Measurements from ENCODE around the gene RNASE11. TPM values are rescaled to one million over a fixed set of nuclear protein-coding genes. Genes with fewer than 3 reads are reported as not detected.
"Not testable (repeated sequence)": the region's sequence is repeated elsewhere in the genome, so short reads cannot be mapped to it uniquely, and the experiment has no call there.

Gene RNASE11
- total RNA-seq, 2 donors from 2014 or later, result not detected

GRCh38 chr14:20607617-20608016, 19.8 kb upstream of the RNASE11 start:
- no peak overlapping the region for H3K27ac Mint-ChIP-seq
- peak overlapping the region; percentile 5 for H3K4me3 Mint-ChIP-seq
- peaks cover 8% of the 10 kb centered on the region for H3K4me1 Mint-ChIP-seq
- no peaks in the 10 kb centered on the region for H3K27me3 Mint-ChIP-seq
- no peaks in the 10 kb centered on the region for H3K9me3 Mint-ChIP-seq
- no peaks in the 10 kb centered on the region for H3K36me3 Mint-ChIP-seq (ENCODE audit: low read depth)
- ATAC-seq (replicated peaks), result peak; percentile 36

DNA sequence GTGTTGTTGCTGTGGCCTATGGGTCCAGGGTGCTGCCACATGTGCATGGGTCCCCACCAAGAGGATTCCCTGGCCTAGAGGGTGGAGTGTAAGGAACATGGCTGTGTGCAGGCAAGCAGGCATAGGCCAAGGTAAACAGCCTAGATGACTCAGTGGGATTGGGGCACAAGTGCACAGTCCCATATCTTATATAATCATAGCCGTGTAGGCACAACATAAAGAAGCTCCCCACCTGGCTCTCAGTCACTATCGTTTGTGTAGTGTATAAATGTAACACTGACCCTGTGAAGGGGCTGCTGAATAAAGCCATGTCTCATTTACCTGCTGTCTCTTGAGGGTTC, 19.1 kb upstream of the RNASE11 start:
- no peak overlapping the region for H3K27ac Mint-ChIP-seq
- no peak overlapping the region for H3K4me3 Mint-ChIP-seq
- H3K9me3 Mint-ChIP-seq, result no peaks in the 10 kb centered on the region
- ATAC-seq (replicated peaks), result no peak
- no peaks in the 10 kb centered on the region for H3K36me3 Mint-ChIP-seq (ENCODE audit: low read depth)
- peaks cover 8% of the 10 kb centered on the region for H3K4me1 Mint-ChIP-seq
- H3K27me3 Mint-ChIP-seq, result no peaks in the 10 kb centered on the region

DNA sequence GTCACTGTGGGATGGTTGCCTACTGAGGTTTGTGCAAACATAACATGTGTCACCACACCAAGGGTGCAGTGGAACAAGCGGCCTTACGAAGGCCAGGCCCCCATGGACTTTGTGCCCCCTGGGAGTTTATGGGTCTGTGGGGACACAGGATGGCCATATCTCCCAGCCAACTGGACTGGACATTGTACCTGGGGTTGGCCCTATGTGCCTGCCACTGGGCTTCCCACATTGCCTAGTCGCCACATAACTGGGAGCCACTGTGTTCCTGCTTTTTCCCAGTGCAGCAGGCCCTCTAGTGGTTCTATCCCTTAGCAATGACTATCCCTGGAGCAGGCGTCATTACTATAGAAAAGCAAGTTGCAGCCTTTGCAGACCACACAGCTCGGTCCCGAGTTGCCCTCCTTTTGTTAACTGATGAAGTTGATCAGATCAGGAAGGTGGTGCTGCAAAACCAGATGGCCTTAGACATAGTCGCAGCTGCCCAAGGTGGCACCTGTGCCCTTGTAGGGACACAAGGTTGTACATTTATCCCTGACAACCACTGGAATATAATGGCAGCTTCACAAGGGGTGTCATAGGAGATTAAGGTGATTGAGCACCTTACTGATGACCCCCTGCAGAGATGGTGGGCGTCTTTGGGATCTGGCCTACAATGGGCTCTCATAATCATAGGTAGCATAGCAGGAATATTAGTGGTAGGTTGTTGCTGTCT, 18.5 kb upstream of the RNASE11 start:
- no peaks in the 10 kb centered on the region for H3K27me3 Mint-ChIP-seq
- ATAC-seq (replicated peaks), result no peak
- peaks cover 8% of the 10 kb centered on the region for H3K4me1 Mint-ChIP-seq
- no peaks in the 10 kb centered on the region for H3K36me3 Mint-ChIP-seq (ENCODE audit: low read depth)
- H3K4me3 Mint-ChIP-seq, result no peak overlapping the region
- no peak overlapping the region for H3K27ac Mint-ChIP-seq
- no peaks in the 10 kb centered on the region for H3K9me3 Mint-ChIP-seq

DNA sequence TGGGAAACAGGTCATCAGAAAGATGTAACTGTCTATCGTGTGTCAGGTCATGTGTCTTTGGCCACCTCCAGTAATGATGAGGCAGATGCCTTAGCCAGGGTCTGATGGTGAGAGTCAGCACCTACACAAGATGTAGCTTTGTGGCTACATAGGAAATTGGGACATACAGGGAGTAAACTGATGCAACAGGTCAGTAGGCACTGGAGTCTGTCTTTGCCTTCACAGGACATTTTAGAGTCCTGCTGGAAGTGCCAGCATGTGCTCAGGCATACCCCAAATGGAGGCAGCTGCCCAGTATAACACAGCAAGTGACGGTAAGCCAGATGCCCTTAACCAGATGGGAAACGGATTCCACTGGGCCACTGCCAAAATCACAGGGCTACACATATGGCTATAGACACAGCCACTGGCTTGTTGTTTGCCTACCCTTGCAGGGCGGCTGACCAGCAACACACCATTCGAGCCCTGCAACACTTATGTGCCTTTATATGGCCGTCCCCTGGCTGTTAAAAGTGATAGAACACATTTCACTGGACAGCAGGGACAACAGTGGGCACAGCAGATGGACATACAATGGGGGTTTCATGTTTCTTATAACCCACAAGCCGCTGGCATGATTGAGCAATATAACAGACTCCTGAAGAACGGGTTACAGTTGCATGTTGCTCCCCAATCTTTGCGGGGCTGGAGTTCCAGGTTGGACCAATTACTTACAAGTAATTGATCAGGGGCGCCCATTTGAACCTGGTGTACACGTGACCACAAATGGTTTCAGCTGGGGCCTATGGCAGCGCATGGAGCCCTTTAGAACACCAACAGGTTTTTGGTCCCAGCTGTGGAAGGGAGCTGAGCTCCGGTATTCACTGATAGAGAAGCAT, 16.3 kb upstream of the RNASE11 start:
- no peak for ATAC-seq (replicated peaks)

DNA sequence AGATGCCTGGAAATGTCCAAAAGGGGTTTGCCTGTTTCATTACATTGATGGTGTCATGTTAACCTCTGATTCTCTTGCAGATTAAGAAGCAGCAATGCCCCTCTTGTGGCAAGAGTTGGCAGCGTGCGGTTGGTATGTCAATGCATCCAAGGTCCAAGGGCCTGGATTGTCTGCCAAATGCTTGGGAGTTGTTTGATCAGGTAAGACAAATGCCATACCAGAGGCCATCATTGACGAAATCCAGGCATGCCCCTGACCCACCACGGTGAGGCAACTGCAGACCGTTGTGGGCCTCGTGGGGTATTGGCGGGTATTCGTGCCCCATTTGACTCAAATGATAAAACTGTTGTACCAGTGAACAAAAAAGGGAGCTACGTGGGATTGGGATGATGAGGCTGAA, 14.8 kb upstream of the RNASE11 start:
- H3K4me3 Mint-ChIP-seq, result no peak overlapping the region
- no peaks in the 10 kb centered on the region for H3K36me3 Mint-ChIP-seq (ENCODE audit: low read depth)
- H3K27me3 Mint-ChIP-seq, result no peaks in the 10 kb centered on the region
- no peak for ATAC-seq (replicated peaks)
- H3K27ac Mint-ChIP-seq, result no peak overlapping the region
- peaks cover 5% of the 10 kb centered on the region for H3K4me1 Mint-ChIP-seq
- no peaks in the 10 kb centered on the region for H3K9me3 Mint-ChIP-seq

More for the DNA sequence above, 16.3 kb upstream of the RNASE11 start:
- Mint-ChIP-seq H3K4me3 (no peak overlapping the region), H3K4me1 (peaks cover 8% of the 10 kb centered on the region), H3K27ac (no peak overlapping the region), H3K36me3 (ENCODE audit: low read depth) (no peaks in the 10 kb centered on the region), H3K9me3 (no peaks in the 10 kb centered on the region), H3K27me3 (no peaks in the 10 kb centered on the region)

GRCh38 chr14:20601522-20601921, 13.7 kb upstream of the RNASE11 start:
- Mint-ChIP-seq H3K4me3 (no peak overlapping the region), H3K9me3 (no peaks in the 10 kb centered on the region), H3K36me3 (ENCODE audit: low read depth) (no peaks in the 10 kb centered on the region), H3K4me1 (no peaks in the 10 kb centered on the region), H3K27me3 (no peaks in the 10 kb centered on the region), H3K27ac (no peak overlapping the region)
- ATAC-seq (replicated peaks), result no peak

DNA sequence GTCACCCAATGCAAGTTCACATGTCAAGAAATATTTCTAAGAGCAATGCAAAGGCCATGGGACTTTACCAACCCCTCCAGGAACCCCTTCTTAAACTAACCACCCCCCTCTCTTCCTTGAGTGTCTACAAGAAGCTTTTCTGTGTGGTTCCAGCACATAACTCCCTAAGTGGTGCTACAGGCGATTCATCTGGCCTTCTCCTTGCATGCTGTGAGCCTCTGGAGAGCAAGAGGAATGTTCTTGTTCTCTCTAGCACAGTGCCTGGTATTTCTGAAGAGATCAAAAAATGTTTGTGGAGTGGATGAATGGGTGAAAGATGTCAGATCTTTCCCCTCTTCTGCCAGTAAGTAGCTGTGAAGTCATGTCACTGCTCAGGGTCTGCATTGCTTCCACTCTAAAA, 9.3 kb upstream of the RNASE11 start:
- H3K9me3 Mint-ChIP-seq, result no peaks in the 10 kb centered on the region
- H3K27ac Mint-ChIP-seq, result no peak overlapping the region
- no peak overlapping the region for H3K4me3 Mint-ChIP-seq
- no peaks in the 10 kb centered on the region for H3K4me1 Mint-ChIP-seq
- H3K36me3 Mint-ChIP-seq (ENCODE audit: low read depth), result no peaks in the 10 kb centered on the region
- no peak for ATAC-seq (replicated peaks)
- H3K27me3 Mint-ChIP-seq, result no peaks in the 10 kb centered on the region

DNA sequence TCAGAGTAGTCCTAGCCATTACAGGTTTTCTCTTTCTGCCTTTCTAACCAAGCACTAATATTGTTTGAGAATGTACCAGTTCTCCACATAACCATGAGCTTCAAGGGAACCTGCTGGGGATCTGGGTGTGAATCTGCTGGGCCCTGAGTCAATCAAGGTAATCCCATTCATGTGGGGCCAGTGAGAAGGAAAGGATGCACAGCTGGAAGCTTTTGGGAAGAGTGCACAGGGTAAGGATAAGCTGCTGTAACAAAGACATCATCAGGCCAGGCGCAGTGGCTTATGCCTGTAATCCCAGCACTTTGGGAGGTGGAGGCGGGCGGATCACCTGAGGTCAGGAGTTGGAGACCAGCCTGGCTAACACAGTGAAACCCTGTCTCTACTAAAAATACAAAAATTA, 7.9 kb upstream of the RNASE11 start:
- ATAC-seq (replicated peaks); H3K27me3 Mint-ChIP-seq; H3K36me3 Mint-ChIP-seq (ENCODE audit: low read depth); H3K9me3 Mint-ChIP-seq; H3K4me1 Mint-ChIP-seq; H3K4me3 Mint-ChIP-seq; H3K27ac Mint-ChIP-seq: not testable (repeated sequence)

DNA sequence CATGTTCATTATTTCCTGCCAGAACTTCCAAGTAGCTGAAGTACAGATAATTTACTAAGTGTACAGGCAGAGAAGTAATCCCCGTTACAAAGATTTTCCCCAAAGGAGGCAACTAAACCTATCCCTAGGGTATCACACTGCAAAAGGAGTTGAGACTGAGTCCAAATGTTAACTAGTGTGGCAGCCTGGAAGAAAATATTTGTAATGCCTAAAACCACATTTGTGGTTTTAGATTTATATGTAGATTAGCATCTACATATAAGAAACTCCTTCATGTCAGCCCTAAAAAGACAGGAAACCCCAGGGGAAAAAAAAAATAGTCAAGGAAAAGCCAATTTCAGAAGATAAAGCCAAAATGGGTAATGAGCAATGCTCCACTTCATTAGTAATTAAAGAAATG, 4.8 kb upstream of the RNASE11 start:
- Mint-ChIP-seq H3K4me3 (no peak overlapping the region), H3K4me1 (peaks cover 3% of the 10 kb centered on the region), H3K27ac (no peak overlapping the region), H3K36me3 (ENCODE audit: low read depth) (no peaks in the 10 kb centered on the region), H3K27me3 (peaks cover 7% of the 10 kb centered on the region), H3K9me3 (no peaks in the 10 kb centered on the region)
- ATAC-seq (replicated peaks), result no peak

GRCh38 chr14:20591235-20591634, 3.4 kb upstream of the RNASE11 start, which contains the start of gene RNASE12:
TSS of gene RNASE12 (minus strand) at chr14:20591376. CDS start at chr14:20590723, 653 bp downstream.
- peaks cover 8% of the 10 kb centered on the region for H3K4me1 Mint-ChIP-seq
- H3K27ac Mint-ChIP-seq, result no peak within 1 kb of the TSS
- H3K4me3 Mint-ChIP-seq, result no peak within 1 kb of the TSS
- H3K27me3 Mint-ChIP-seq, result peaks cover 7% of the 10 kb centered on the region
- ATAC-seq (replicated peaks), result no peak
- no peaks in the 10 kb centered on the region for H3K9me3 Mint-ChIP-seq
- H3K36me3 Mint-ChIP-seq (ENCODE audit: low read depth), result no peaks in the 10 kb centered on the region

GRCh38 chr14:20583908-20584307, 3.9 kb downstream of the RNASE11 start:
- H3K36me3 Mint-ChIP-seq (ENCODE audit: low read depth), result no peaks in the 10 kb centered on the region
- H3K4me1 Mint-ChIP-seq, result peaks cover 8% of the 10 kb centered on the region
- peaks cover 5% of the 10 kb centered on the region for H3K27me3 Mint-ChIP-seq
- H3K9me3 Mint-ChIP-seq, result peaks cover 4% of the 10 kb centered on the region
- no peak overlapping the region for H3K4me3 Mint-ChIP-seq
- H3K27ac Mint-ChIP-seq, result no peak overlapping the region
- ATAC-seq (replicated peaks), result no peak

GRCh38 chr14:20583142-20583541, 4.7 kb downstream of the RNASE11 start:
- peaks cover 4% of the 10 kb centered on the region for H3K9me3 Mint-ChIP-seq
- no peak overlapping the region for H3K4me3 Mint-ChIP-seq
- H3K36me3 Mint-ChIP-seq (ENCODE audit: low read depth), result no peaks in the 10 kb centered on the region
- peaks cover 5% of the 10 kb centered on the region for H3K27me3 Mint-ChIP-seq
- H3K27ac Mint-ChIP-seq, result no peak overlapping the region
- peaks cover 13% of the 10 kb centered on the region for H3K4me1 Mint-ChIP-seq
- no peak for ATAC-seq (replicated peaks)

- Mint-ChIP-seq H3K27me3 (no peaks in the 10 kb centered on the region), H3K27ac (no peak overlapping the region)
Measured at GRCh38 chr14:20580242-20580641, 7.6 kb downstream of the RNASE11 start.

DNA sequence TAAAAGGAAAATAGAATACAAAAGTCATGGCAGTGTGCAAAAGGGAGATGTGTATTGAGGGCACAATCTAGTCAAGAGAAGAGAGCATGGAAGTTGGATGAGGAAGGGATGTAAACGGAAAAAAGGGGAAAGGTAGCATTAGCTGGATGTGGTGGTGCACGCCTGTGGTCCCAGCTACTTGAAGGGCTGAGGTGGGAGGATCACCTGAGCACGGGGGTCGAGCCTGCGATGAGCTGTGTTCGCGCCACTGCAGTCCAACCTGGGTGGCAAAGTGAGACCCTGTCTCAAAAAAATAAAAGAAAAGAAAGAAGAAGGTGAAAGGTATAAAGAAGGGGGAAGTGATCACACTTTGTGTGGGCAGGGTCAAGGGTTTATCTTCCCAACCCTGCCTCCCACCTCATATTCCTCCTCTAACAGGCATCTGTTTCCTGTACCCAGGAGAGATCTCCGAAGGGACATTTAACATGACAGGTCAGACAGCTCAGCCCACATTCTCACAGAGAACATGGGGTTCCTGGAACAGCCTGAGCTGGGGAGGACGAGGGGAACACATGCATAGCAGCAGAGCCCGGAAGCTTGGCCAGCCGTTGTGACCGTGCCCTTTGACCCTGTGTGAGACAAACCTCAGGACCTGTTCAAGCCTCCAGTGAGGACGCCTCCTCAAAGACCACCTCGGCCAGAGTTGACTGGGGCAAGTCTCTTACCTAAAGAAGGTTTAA, 8.9 kb downstream of the RNASE11 start:
- ATAC-seq (replicated peaks), result no peak
- Mint-ChIP-seq H3K4me3 (no peak overlapping the region), H3K36me3 (ENCODE audit: low read depth) (no peaks in the 10 kb centered on the region), H3K27me3 (no peaks in the 10 kb centered on the region), H3K9me3 (no peaks in the 10 kb centered on the region), H3K27ac (no peak overlapping the region), H3K4me1 (peaks cover 10% of the 10 kb centered on the region)

More at GRCh38 chr14:20580242-20580641, 7.6 kb downstream of the RNASE11 start:
- no peaks in the 10 kb centered on the region for H3K9me3 Mint-ChIP-seq
- H3K4me1 Mint-ChIP-seq, result peaks cover 5% of the 10 kb centered on the region
- ATAC-seq (replicated peaks), result no peak
- no peaks in the 10 kb centered on the region for H3K36me3 Mint-ChIP-seq (ENCODE audit: low read depth)
- no peak overlapping the region for H3K4me3 Mint-ChIP-seq

Data from activated T-helper 17 cell treated with anti-CD3 and anti-CD28 coated beads, Interleukin-2, amount 50 U/mL, for 72 hours (primary cell).